ENCODE measurements around the gene TTYH3.

Gene TTYH3

GRCh38 chr7:2612445-2613097 is 19.2 kb upstream of the TTYH3 start:
- H3K4me3 ChIP-seq (ENCODE audit: low read depth, low read length), result no peak overlapping the region
- H3K79me2 ChIP-seq (ENCODE audit: control insufficient read depth, insufficient read depth, low read length, poor library complexity), result no peaks in the 10 kb centered on the region
- no peak overlapping the region for H4K8ac ChIP-seq (ENCODE audit: low read depth, low read length)
- H3K4me1 ChIP-seq (ENCODE audit: control insufficient read depth in 1 of 2, insufficient read depth in 2 of 2, low read length in 2 of 2), result peaks cover 5 to 6% of the 10 kb centered on the region in 2 experiments
- H3K4ac ChIP-seq (ENCODE audit: low read depth, low read length), result no peak overlapping the region
- no peak overlapping the region for H2BK5ac ChIP-seq (ENCODE audit: low read depth, low read length, poor library complexity)
- H3K27ac ChIP-seq (ENCODE audit: low read depth, low read length), result no peak overlapping the region
- no peak overlapping the region for H2BK120ac ChIP-seq (ENCODE audit: insufficient read depth, low read length, poor library complexity)
- H3K4me2 ChIP-seq (ENCODE audit: low read length), result no peak overlapping the region
- WGBS (ENCODE audit: extremely low coverage, insufficient coverage, insufficient read length), result no CpG with 5 or more reads among the region's 15 CpGs
- H3K23ac ChIP-seq (ENCODE audit: low read length), result no peak overlapping the region
- H3K27me3 ChIP-seq (ENCODE audit: insufficient read depth, low read length), result no peaks in the 10 kb centered on the region
- no peak overlapping the region for H4K91ac ChIP-seq (ENCODE audit: low read depth, low read length)
- H4K12ac ChIP-seq (ENCODE audit: low read depth, low read length), result no peak overlapping the region
- no peak overlapping the region for H3K9ac ChIP-seq (ENCODE audit: low read length)
- no peaks in the 10 kb centered on the region for H3K79me1 ChIP-seq (ENCODE audit: low read length)
- no peaks in the 10 kb centered on the region for H3K9me3 ChIP-seq (ENCODE audit: insufficient read depth, low read depth, low read length)
- no peak for DNase-seq
- no peak overlapping the region for H2AFZ ChIP-seq (ENCODE audit: insufficient read depth, low read length, poor library complexity)
- no peak overlapping the region for H3K18ac ChIP-seq (ENCODE audit: low read length)
- peaks cover 4 to 5% of the 10 kb centered on the region in 2 experiments for H3K36me3 ChIP-seq (ENCODE audit: control insufficient read depth in 1 of 2, insufficient read depth in 2 of 2, low read length in 2 of 2)
- H3K14ac ChIP-seq (ENCODE audit: low read length), result no peak overlapping the region
- no peak overlapping the region for H2BK12ac ChIP-seq (ENCODE audit: low read length)
- no peak overlapping the region for H2AK5ac ChIP-seq (ENCODE audit: low read length)

- no peaks in the 10 kb centered on the region for H3K27me3 ChIP-seq (ENCODE audit: insufficient read depth, low read length)
- WGBS (ENCODE audit: extremely low coverage, insufficient coverage, insufficient read length), result no CpG with 5 or more reads among the region's 19 CpGs
- H3K14ac ChIP-seq (ENCODE audit: low read length), result no peak overlapping the region
- H3K79me1 ChIP-seq (ENCODE audit: low read length), result no peaks in the 10 kb centered on the region
- no peak overlapping the region for H3K9ac ChIP-seq (ENCODE audit: low read length)
- no peak overlapping the region for H3K23ac ChIP-seq (ENCODE audit: low read length)
- no peak overlapping the region for H2AFZ ChIP-seq (ENCODE audit: insufficient read depth, low read length, poor library complexity)
- no peak overlapping the region for H3K4ac ChIP-seq (ENCODE audit: low read depth, low read length)
- H3K4me3 ChIP-seq (ENCODE audit: low read depth, low read length), result no peak overlapping the region
- H2AK5ac ChIP-seq (ENCODE audit: low read length), result no peak overlapping the region
- no peaks in the 10 kb centered on the region for H3K9me3 ChIP-seq (ENCODE audit: insufficient read depth, low read depth, low read length)
- H2BK120ac ChIP-seq (ENCODE audit: insufficient read depth, low read length, poor library complexity), result no peak overlapping the region
- no peak for DNase-seq
- H4K12ac ChIP-seq (ENCODE audit: low read depth, low read length), result no peak overlapping the region
- H3K4me2 ChIP-seq (ENCODE audit: low read length), result no peak overlapping the region
- no peak overlapping the region for H3K18ac ChIP-seq (ENCODE audit: low read length)
- H4K91ac ChIP-seq (ENCODE audit: low read depth, low read length), result no peak overlapping the region
- H4K8ac ChIP-seq (ENCODE audit: low read depth, low read length), result no peak overlapping the region
- no peak overlapping the region for H2BK12ac ChIP-seq (ENCODE audit: low read length)
- H2BK5ac ChIP-seq (ENCODE audit: low read depth, low read length, poor library complexity), result no peak overlapping the region
- H3K36me3 ChIP-seq (ENCODE audit: control insufficient read depth in 1 of 2, insufficient read depth in 2 of 2, low read length in 2 of 2), result peaks cover 4 to 5% of the 10 kb centered on the region in 2 experiments
- H3K27ac ChIP-seq (ENCODE audit: low read depth, low read length), result no peak overlapping the region
- H3K4me1 ChIP-seq (ENCODE audit: control insufficient read depth in 1 of 2, insufficient read depth in 2 of 2, low read length in 2 of 2), result peaks cover 5 to 6% of the 10 kb centered on the region in 2 experiments
- no peaks in the 10 kb centered on the region for H3K79me2 ChIP-seq (ENCODE audit: control insufficient read depth, insufficient read depth, low read length, poor library complexity)
Observed at GRCh38 chr7:2613098-2613930, 18.5 kb upstream of the TTYH3 start.

GRCh38 chr7:2613931-2614600 is 17.7 kb upstream of the TTYH3 start:
- no peak overlapping the region for H3K4me2 ChIP-seq (ENCODE audit: low read length)
- no peak overlapping the region for H3K18ac ChIP-seq (ENCODE audit: low read length)
- H3K27me3 ChIP-seq (ENCODE audit: insufficient read depth, low read length), result no peaks in the 10 kb centered on the region
- no peak overlapping the region for H3K9ac ChIP-seq (ENCODE audit: low read length)
- H3K4me3 ChIP-seq (ENCODE audit: low read depth, low read length), result no peak overlapping the region
- no CpG with 5 or more reads among the region's 22 CpGs for WGBS (ENCODE audit: extremely low coverage, insufficient coverage, insufficient read length)
- no peak overlapping the region for H2AFZ ChIP-seq (ENCODE audit: insufficient read depth, low read length, poor library complexity)
- no peak overlapping the region for H4K91ac ChIP-seq (ENCODE audit: low read depth, low read length)
- H3K14ac ChIP-seq (ENCODE audit: low read length), result no peak overlapping the region
- no peak for DNase-seq
- H2BK5ac ChIP-seq (ENCODE audit: low read depth, low read length, poor library complexity), result no peak overlapping the region
- H2AK5ac ChIP-seq (ENCODE audit: low read length), result no peak overlapping the region
- H3K4me1 ChIP-seq (ENCODE audit: control insufficient read depth in 1 of 2, insufficient read depth in 2 of 2, low read length in 2 of 2), result peaks cover 5 to 6% of the 10 kb centered on the region in 2 experiments
- no peak overlapping the region for H3K4ac ChIP-seq (ENCODE audit: low read depth, low read length)
- no peak overlapping the region for H2BK12ac ChIP-seq (ENCODE audit: low read length)
- H3K79me2 ChIP-seq (ENCODE audit: control insufficient read depth, insufficient read depth, low read length, poor library complexity), result no peaks in the 10 kb centered on the region
- no peaks in the 10 kb centered on the region for H3K9me3 ChIP-seq (ENCODE audit: insufficient read depth, low read depth, low read length)
- no peaks in the 10 kb centered on the region for H3K79me1 ChIP-seq (ENCODE audit: low read length)
- H4K8ac ChIP-seq (ENCODE audit: low read depth, low read length), result no peak overlapping the region
- H3K36me3 ChIP-seq (ENCODE audit: control insufficient read depth in 1 of 2, insufficient read depth in 2 of 2, low read length in 2 of 2), result peaks cover 4 to 5% of the 10 kb centered on the region in 2 experiments
- no peak overlapping the region for H3K23ac ChIP-seq (ENCODE audit: low read length)
- H2BK120ac ChIP-seq (ENCODE audit: insufficient read depth, low read length, poor library complexity), result no peak overlapping the region
- H3K27ac ChIP-seq (ENCODE audit: low read depth, low read length), result no peak overlapping the region
- H4K12ac ChIP-seq (ENCODE audit: low read depth, low read length), result no peak overlapping the region

- no peak for DNase-seq
- Histone ChIP-seq H3K4me1 (ENCODE audit: control insufficient read depth in 1 of 2, insufficient read depth in 2 of 2, low read length in 2 of 2) (peaks cover 5 to 6% of the 10 kb centered on the region in 2 experiments), H3K9me3 (ENCODE audit: insufficient read depth, low read depth, low read length) (no peaks in the 10 kb centered on the region), H3K18ac (ENCODE audit: low read length) (no peak overlapping the region), H3K9ac (ENCODE audit: low read length) (no peak overlapping the region), H3K23ac (ENCODE audit: low read length) (no peak overlapping the region), H3K79me1 (ENCODE audit: low read length) (no peaks in the 10 kb centered on the region), H4K12ac (ENCODE audit: low read depth, low read length) (no peak overlapping the region), H2BK12ac (ENCODE audit: low read length) (no peak overlapping the region), H3K4me2 (ENCODE audit: low read length) (no peak overlapping the region), H3K36me3 (ENCODE audit: control insufficient read depth in 1 of 2, insufficient read depth in 2 of 2, low read length in 2 of 2) (peaks cover 4 to 5% of the 10 kb centered on the region in 2 experiments), H3K4ac (ENCODE audit: low read depth, low read length) (no peak overlapping the region), H3K79me2 (ENCODE audit: control insufficient read depth, insufficient read depth, low read length, poor library complexity) (no peaks in the 10 kb centered on the region), H3K27me3 (ENCODE audit: insufficient read depth, low read length) (no peaks in the 10 kb centered on the region), H2AK5ac (ENCODE audit: low read length) (no peak overlapping the region), H4K8ac (ENCODE audit: low read depth, low read length) (no peak overlapping the region), H4K91ac (ENCODE audit: low read depth, low read length) (no peak overlapping the region), H2BK120ac (ENCODE audit: insufficient read depth, low read length, poor library complexity) (no peak overlapping the region), H3K27ac (ENCODE audit: low read depth, low read length) (no peak overlapping the region), H3K4me3 (ENCODE audit: low read depth, low read length) (no peak overlapping the region), H2AFZ (ENCODE audit: insufficient read depth, low read length, poor library complexity) (no peak overlapping the region), H2BK5ac (ENCODE audit: low read depth, low read length, poor library complexity) (no peak overlapping the region), H3K14ac (ENCODE audit: low read length) (no peak overlapping the region)
- whole genome bisulfite sequencing (ENCODE audit: extremely low coverage, insufficient coverage, insufficient read length), result no CpG with 5 or more reads among the region's 22 CpGs
Observed at GRCh38 chr7:2614631-2615330, 17.0 kb upstream of the TTYH3 start.
